ENCODE measurements around the gene MAP3K13. TPM values are rescaled to one million over a fixed set of nuclear protein-coding genes. Genes with fewer than 3 reads are reported as not detected.
A peak's percentile ranks its signal among the peaks of the same experiment; 100 is the strongest.

MAP3K13 gene
- total RNA-seq, 1 experiment from 2014 or later, result 10.5 TPM

DNA sequence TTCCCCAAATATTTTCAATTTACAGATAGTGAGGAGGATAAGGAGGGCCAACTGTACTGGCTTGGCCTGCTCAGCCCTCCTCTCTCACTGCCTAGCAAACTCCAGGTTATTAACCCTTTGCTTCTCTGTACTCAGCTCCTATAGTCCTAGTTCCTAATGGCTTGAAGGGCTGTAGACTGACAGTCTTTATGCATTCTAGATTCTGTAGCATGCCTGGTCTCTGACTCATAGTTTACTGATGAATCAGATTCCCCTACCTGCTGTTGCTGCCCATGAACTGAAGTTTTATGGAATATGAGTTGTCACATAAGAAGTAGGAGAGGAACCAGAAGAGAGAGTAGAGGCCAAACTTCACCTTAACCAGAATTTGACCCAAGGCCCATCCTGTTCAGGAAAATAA, 27.1 kb upstream of the MAP3K13 start:
- H3K4me3 ChIP-seq, result no peak overlapping the region
- H3K36me3 ChIP-seq, result no peaks in the 10 kb centered on the region
- H3K27me3 ChIP-seq, result no peaks in the 10 kb centered on the region
- DNase-seq, result peak; percentile 6
- no peaks in the 10 kb centered on the region for H3K9me3 ChIP-seq

DNA sequence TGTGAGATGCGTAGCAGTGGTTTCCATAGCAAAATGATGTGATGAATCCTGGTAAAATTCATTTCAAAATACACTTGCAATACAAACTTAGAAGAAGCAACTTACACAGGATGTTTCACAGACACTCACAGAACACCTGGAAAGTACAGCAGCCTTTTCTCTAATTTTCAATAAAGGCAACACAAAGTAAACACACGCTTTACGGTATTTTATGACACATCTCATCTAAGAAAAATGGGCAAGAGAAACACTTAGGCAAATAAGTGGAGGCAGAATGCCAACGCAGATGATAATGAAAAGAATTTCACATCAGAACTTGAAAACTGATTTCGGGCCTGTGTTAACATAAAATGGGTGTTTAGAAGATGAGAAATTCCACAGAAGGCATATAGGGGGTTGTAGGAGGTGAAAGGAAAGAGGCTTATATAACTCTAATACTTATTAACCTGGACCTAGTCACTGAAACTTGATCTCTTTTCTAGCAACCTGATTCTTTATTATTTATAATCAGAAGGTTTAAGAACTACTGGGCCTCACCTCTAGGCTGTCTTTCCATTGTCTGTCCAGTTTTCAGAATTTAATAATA, 25.6 kb upstream of the MAP3K13 start:
- Histone ChIP-seq H3K36me3 (no peaks in the 10 kb centered on the region), H3K27me3 (no peaks in the 10 kb centered on the region), H3K4me3 (no peak overlapping the region), H3K9me3 (no peaks in the 10 kb centered on the region)
- DNase-seq, result no peak

DNA sequence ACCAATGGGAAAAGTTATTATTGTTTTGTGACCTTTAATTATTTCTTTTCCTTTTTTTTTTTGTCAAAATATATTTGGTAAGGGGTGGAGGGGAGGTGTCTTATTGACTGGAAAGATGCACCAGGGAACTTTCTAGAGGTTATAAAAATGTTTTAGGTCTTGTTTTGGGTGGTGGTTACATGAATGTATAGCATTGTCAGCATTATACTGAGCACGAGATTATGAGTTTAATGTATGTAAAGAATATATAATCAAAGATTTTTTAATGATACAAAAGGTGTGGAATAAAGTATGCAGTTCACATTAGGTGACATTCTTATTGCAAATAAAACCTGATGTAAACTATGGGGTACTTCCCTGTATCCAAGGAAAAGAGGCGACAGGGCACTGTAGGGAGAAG, 23.0 kb upstream of the MAP3K13 start:
- no peak overlapping the region for H3K4me3 ChIP-seq
- no peaks in the 10 kb centered on the region for H3K27me3 ChIP-seq
- no peaks in the 10 kb centered on the region for H3K36me3 ChIP-seq
- no peak for DNase-seq
- no peaks in the 10 kb centered on the region for H3K9me3 ChIP-seq

DNA sequence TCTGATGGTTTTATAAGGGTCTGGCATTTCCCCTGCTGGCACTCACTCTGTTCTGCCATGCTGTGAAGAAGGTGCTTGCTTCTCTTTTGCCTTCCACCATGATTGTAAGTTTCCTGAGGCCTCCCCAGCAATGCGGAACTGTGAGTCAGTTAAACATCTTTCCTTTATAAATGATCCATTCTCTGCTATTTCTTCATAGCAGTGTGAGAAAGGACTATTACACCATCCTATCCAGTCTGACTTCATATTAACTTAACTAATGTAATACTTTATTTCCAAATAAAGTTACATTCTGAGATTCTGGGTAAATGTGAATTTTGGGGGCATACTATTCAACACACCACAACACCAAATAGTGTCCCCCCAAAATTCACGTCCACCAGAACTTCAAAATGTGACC, 22.2 kb upstream of the MAP3K13 start:
- Histone ChIP-seq H3K36me3 (no peaks in the 10 kb centered on the region), H3K4me3 (no peak overlapping the region), H3K9me3 (no peaks in the 10 kb centered on the region), H3K27me3 (no peaks in the 10 kb centered on the region)
- no peak for DNase-seq

DNA sequence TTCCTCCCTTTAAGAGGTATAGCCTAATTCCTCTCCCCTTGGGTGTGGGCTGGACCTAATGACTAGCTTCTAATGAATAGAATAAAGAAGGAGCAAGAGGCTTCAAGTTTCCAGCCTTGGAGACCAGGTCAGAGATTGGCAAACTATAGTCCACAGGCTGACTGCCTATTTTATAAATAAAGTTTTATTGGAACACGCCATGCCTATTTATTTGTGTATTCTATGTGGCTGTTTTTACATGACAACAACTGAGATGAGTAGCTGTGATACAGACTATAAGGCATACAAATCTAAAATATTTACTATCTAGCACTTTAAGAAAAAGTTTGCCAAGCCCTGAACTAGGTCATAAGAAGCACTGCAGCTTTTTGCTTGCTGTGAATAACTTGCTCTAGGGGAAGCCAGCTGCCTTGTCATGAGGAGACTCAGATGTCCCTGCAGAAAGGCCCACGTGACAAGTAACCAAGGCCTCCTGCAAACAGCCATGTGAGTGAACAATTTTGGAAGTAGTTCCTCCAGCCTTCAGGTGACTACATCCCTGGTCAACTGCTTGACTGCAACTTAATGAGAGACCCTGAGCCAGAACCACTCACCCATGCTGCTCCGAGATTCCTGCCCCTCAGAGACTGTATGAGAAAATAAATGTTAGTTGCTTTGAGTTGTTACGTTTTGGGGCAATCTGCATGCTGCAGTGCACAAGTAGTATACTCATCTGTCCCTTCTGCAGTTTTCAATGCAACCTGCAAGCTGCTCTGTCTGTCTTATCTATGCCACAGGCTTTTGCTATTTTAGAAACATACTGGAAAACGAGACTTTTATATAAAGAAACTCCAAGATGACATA, 21.1 kb upstream of the MAP3K13 start:
- H3K36me3 ChIP-seq, result no peaks in the 10 kb centered on the region
- H3K27me3 ChIP-seq, result no peaks in the 10 kb centered on the region
- no peak for DNase-seq
- no peak overlapping the region for H3K4me3 ChIP-seq
- H3K9me3 ChIP-seq, result no peaks in the 10 kb centered on the region

DNA sequence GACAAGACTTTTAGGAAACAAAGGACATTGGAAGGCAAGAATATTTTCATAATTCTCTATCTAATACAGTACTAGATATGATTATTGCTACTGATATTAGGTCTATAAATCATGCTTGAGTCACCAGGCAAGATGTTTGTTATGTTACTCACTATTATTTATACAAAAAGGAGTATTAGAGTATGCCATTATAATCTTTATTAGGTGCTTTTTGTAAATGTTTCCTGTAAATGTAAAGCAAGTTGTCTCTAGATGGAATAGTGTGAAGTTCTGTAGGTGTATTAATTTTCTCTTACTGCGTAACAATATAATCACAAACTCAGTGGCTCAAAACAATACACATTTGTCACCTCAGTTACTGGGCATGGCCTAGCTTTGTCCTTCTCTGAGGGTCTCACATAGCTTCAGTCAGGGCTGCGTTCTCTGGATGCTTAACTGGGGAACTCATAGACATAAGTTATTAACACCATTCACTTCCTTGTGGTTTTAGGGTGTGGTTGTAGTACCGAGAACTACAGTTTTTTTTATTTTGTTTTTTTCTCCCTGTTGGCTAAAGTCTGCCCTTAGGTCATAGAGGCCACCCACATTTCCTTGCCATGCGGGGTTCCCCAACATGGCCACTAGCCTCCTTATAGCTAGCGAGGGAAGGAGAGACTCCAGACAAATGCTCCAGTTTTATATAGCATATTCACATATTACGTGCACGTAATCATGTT, 20.3 kb upstream of the MAP3K13 start:
- no peak for DNase-seq
- Histone ChIP-seq H3K27me3 (no peaks in the 10 kb centered on the region), H3K36me3 (no peaks in the 10 kb centered on the region), H3K4me3 (no peak overlapping the region), H3K9me3 (no peaks in the 10 kb centered on the region)

DNA sequence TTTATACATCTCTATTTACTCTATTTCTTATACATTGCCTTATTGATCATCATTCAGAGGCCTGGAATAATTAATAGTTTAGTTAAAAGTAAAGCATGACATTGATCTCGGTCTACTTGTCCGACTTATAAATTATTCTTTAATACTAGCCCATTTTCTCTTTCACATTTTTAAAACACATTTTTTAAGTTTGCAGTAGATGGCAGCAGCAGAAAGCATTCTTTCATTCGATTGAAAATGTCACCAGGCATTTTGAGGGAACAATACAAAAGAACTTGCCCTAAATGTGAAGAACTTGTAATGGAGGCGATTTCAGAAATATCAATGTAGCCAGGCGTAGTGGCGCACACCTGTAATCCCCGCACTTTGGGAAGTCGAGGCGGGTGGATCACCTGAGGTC, 15.5 kb upstream of the MAP3K13 start:
- Histone ChIP-seq H3K36me3 (no peaks in the 10 kb centered on the region), H3K9me3 (peaks cover 2% of the 10 kb centered on the region; the same call in 1 of the 2 replicates), H3K27me3 (no peaks in the 10 kb centered on the region), H3K4me3 (no peak overlapping the region)
- no peak for DNase-seq

DNA sequence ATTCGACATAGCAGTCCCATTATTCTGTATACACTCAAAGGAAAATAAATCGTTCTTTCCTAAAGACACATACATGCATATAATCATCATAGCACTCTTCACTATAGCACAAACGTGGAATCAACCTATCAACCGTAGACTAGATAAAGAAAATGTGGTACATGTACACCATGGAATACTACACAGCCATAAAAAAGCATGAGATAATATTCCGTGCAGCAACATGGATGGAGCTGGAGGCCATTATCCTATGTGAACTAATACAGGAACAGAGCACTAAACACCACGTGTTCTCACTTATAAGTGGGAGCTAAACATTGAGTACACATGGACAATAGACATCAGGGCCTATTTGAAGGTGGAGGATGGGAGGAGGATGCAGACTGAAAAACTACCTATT, 12.1 kb upstream of the MAP3K13 start:
- Histone ChIP-seq H3K36me3 (no peaks in the 10 kb centered on the region), H3K9me3 (peaks cover 2% of the 10 kb centered on the region; the same call in 1 of the 2 replicates), H3K4me3 (no peak overlapping the region), H3K27me3 (no peaks in the 10 kb centered on the region)
- DNase-seq, result no peak

DNA sequence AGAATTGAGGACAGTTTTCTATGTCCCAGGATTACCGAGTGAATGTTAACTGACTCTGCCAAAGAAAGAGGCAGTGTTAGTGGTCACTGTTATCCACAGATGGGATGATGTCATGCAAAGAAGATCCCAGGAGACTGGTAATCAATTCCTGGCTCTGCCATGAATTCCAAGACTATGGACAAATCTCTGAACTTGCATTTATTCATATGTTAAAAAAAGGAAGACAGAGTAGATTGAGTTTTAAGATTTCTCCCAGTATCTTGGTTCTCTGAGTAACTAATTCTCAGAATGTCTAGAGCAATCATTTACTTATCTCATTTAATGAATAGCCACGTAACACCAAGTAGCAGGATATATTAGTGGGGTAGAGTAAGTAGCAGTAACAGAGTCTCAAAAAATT, 11.5 kb upstream of the MAP3K13 start:
- no peak overlapping the region for H3K4me3 ChIP-seq
- no peaks in the 10 kb centered on the region for H3K36me3 ChIP-seq
- no peak for DNase-seq
- H3K27me3 ChIP-seq, result no peaks in the 10 kb centered on the region
- peaks cover 2% of the 10 kb centered on the region; the same call in 1 of the 2 replicates for H3K9me3 ChIP-seq

DNA sequence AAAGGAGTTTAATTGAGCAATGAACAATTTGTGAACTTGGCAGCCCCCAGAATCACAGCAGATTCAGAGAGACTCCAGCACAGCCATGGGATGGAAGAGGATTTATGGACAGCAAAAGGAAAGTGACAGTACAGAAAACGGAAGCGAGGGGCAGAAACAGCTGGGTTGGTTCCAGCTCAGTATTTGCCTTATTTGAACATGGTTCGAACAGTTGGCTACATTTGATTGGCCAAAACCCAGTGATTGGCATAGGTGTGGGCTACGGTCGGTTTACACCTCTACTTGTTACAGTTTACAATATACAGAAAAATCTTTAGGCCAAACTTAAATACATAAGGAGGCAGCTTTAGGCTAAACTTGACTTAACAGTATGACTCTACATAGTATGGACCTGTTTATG, 9.7 kb upstream of the MAP3K13 start:
- Histone ChIP-seq H3K27me3 (no peaks in the 10 kb centered on the region; the same call in 1 of the 2 replicates), H3K4me3 (no peak overlapping the region), H3K36me3 (no peaks in the 10 kb centered on the region), H3K9me3 (peaks cover 2% of the 10 kb centered on the region; the same call in 1 of the 2 replicates)
- DNase-seq, result no peak

DNA sequence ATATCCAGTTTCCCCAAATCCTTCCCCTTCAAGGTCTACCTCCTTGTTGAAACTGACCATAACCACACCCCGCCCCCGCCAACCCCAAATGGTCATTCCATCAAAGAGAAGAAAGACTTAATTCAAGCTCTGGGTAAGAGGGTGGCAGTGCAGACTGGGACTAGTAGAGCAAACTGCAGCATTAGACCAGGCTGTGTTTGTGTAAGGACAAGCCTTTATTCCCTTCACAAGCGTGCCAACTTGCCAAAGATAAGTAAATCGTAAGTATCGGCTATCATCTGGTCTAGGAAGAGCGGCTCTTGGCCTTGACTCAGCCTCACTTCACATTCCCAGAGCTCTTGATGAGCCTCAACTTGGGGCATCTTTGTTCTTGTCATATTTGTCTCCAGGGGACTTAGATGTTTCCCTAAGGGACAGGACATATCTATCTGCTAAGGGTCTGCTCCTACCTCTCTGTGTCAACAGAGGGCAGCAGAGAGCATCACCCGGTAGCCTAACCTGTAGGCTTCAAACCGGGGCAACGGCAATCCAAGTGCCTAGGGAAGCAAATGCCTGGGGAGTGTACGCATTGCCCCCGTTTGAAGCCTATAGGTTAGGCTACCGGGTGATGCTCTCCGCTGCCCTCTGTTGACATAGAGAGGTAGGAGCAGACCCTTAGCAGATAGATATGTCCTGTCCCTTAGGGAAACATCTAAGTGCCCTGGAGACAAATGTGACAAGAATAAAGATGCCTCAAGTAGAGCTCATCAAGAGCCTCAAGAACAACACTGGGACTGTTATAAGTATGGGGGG, 8.9 kb upstream of the MAP3K13 start:
- Histone ChIP-seq H3K9me3 (peaks cover 2% of the 10 kb centered on the region; the same call in 1 of the 2 replicates), H3K36me3 (no peaks in the 10 kb centered on the region), H3K27me3 (peaks cover 4% of the 10 kb centered on the region), H3K4me3 (no peak overlapping the region)
- DNase-seq, result peak; percentile 62

DNA sequence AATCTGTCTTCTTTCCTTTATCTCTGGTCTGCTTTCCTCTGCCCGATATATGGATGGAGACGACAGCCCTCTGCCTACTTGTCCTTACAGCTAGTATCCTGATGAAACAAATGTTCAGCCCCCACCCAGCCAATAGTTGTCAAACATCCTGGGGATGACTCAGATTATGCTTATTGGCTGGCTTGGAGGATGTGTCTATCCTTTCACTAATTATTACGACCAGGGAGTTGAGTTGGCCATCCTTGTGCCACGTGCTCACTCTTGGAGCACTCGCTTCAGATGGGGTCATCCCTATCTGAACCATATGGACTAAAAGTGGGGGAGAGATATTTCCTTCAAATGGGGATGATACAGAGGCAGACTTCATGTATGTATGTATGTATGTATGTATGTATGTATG, 6.4 kb upstream of the MAP3K13 start:
- no peak overlapping the region for H3K4me3 ChIP-seq
- H3K27me3 ChIP-seq, result peaks cover 9% of the 10 kb centered on the region
- H3K9me3 ChIP-seq, result no peaks in the 10 kb centered on the region
- H3K36me3 ChIP-seq, result no peaks in the 10 kb centered on the region
- no peak for DNase-seq

DNA sequence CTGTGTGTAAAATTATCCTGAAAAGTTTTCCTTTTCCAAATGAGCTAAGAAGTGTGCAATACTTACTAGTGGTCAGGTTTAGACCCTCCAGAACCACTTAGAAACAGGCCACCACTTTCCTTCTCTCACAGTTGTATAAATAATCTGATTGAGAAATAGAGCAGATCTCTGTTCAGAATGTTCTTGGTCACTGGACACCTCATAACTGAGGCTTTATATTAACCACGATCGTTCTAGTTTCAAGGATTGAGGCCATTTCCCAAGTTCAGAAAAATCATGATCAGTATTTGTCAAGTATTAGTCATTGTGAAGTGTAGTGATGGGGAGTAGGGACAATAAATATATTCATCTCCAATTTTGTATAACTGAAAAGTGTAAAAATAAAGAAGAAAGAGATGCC, 1.0 kb upstream of the MAP3K13 start:
- Histone ChIP-seq H3K27me3 (peaks cover 31% of the 10 kb centered on the region), H3K9me3 (no peaks in the 10 kb centered on the region), H3K4me3 (no peak overlapping the region), H3K36me3 (no peaks in the 10 kb centered on the region)
- DNase-seq, result no peak

DNA sequence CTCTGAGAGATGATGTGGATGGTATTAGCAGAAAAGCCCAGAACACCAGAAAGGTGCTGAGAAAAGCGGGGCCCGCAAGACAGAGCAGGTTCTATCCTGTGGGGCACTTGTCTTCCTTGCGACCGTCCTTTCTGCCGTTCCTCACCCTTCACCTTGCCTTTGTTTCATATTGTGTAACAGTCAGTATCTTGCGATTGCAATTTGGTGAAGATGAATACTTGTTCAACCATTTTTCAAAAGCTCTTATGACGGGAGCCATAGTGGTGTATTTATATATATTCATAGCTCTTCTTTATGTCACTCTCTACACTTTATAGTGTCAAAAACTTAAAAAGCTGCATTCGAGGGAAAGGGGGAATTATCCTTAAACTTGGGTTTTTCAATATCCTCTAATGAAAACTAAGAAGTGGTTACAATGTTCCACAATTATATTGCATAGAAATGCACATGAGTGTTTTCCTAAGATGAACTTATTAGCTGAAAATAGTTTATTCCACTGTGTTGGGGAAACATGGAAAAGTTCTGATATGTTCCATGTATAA, 797 bp downstream of the MAP3K13 start:
- H3K4me3 ChIP-seq, result peak overlapping the region; percentile 32
- no peaks in the 10 kb centered on the region for H3K36me3 ChIP-seq
- peaks cover 29% of the 10 kb centered on the region for H3K27me3 ChIP-seq
- no peaks in the 10 kb centered on the region for H3K9me3 ChIP-seq
- DNase-seq, result no peak

DNA sequence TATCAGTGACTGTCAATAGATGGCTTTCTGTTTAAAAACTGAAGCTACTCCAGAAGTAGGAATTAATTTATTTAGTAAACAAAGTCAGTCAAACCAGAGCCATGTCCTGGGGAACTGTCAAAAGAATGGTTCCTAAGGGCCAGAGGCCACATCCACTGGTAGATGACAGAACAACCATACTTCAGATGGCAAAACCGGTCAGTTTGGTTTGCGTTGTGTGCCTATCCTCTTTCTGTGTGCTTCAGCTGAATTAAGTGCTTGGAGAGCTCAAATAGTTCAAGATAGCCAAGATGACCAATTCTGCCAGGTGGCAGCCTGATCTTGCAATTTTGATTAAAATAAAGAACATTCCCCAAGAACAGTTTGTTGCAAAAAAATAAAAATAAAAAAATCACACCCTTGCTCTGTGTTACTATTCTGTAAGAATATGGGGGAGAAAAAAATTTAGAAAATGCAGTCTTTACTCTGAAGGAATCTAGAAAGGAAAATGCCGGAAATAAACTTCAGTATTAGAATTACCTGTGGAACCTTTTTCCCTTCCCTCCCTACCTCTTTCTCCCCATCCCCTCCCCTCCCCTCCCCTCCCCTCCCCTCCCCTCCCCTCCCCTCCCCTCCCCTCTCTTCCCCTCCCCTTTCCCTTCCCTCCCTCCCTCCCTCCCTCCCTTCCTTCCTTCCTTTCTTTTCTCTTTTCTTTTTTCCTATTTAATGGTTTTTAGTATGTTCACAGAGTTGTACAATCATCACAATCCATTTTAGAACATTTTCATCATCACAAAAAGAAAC, 2.5 kb downstream of the MAP3K13 start:
- H3K36me3 ChIP-seq, result no peaks in the 10 kb centered on the region
- H3K27me3 ChIP-seq, result peaks cover 32% of the 10 kb centered on the region
- no peaks in the 10 kb centered on the region for H3K9me3 ChIP-seq
- H3K4me3 ChIP-seq, result no peak overlapping the region
- no peak for DNase-seq

DNA sequence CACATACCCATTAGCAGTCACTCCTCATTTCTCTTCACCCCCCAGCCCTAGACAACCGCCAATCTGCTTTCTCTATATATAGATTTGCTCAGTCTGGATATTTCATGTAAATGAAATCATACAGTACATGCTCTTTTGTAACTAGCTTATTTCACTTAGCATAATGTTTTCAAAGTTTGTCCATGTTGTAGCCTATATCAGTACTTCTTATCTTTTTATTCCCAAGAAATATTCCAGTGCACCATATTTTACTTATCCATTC, 3.1 kb downstream of the MAP3K13 start:
- DNase-seq, result no peak
- H3K9me3 ChIP-seq, result no peaks in the 10 kb centered on the region

More for the DNA sequence above, 3.1 kb downstream of the MAP3K13 start:
- Histone ChIP-seq H3K27me3 (peaks cover 32% of the 10 kb centered on the region), H3K4me3 (no peak overlapping the region), H3K36me3 (no peaks in the 10 kb centered on the region)
